RCC 7860 (cell line): ENCODE measurements around the gene MICU1.
A peak's percentile ranks its signal among the peaks of the same experiment; 100 is the strongest.
"Not testable (repeated sequence)": the region's sequence is repeated elsewhere in the genome, so short reads cannot be mapped to it uniquely, and the experiment has no call there.

ENCODE experiments used
- DNase-seq: peaks from one replicate; pipeline ENCODE4 v3.0.0-alpha.2; 2015; ENCODE audit warnings: low spot score
- FAIRE-seq: peaks from 2 replicates; lab custom pipeline; 2012; peaks lifted over from hg19 to GRCh38; lab: Jason Lieb, UNC

MICU1 gene

DNA sequence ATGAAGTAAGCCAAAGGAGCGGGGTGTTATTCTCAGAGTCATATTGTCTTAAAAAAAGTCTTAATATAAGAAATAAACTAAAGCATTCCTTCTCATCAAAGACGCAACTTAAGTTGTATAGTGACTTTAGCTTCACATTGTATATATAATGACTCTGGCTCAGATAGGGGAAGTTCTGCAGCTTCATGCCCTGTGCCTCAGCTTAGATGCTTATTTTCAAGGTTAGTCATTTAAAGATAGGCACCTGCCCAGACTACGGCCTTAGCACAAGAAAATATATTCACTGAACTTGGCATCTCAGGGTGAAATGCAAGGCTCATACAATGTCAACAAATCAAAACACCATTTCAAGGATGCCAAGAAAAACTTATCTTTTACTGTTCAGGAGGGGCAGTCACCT is 218.4 kb downstream of the MICU1 start:
- no peak for FAIRE-seq
- DNase-seq, result no peak

DNA sequence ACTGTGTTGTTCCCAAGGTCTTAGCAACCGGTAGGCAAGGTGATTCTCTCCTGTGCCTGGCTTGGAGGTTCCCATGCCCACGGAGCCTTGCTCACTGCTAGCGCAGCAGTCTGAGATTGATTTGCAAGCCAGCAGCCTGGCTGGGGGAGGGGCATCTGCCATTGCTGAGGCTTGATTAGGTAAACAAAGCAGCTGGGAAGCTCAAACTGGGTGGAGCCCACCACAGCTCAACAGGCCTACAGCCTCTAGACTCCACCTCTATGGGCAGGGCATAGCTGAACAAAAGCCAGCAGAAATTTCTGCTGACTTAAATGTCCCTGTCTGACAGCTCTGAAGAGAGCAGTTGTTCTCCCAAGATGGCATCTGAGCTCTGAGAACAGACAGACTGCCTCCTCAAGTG is 230.3 kb downstream of the MICU1 start:
- DNase-seq, FAIRE-seq: not testable (repeated sequence)

DNA sequence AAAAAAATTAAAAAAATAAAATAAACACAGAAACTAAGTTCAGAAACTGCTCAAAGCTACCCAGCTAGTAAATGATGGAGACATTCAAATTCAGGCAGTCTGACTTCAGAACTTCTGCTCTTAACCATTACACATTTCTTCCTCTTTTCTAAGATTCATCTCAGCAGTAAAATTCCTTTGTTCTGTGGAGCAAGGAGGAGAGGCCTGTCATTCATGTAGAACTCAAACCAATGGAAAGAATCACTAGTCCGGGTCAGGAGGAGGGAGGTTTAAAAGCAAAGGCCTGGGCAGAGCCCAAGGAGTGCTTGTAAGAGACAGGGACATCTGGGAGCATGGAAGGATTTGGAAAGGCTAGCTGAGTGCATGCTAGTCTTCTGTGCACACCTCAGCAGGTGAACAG is 233.3 kb downstream of the MICU1 start:
- FAIRE-seq (no peak), DNase-seq (no peak)

DNA sequence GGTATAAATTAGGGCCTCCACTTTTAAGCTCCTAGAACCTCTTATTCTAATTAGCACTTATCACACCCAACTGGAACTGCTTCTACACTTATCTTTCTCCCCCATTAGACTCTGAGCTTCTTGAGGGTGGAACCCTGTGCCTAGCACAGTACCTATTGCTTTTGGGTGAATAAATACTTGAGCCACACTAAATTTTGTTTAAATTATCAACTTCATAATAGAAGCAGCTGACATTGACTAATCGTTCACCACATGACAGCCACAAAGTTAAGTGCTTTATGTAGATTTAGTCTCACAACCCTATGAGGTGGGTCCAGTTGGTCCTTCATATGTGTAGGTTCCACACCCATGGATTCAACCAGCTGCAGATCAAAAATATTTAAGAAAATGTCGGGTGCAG is 235.1 kb downstream of the MICU1 start:
- FAIRE-seq (no peak), DNase-seq (no peak)

DNA sequence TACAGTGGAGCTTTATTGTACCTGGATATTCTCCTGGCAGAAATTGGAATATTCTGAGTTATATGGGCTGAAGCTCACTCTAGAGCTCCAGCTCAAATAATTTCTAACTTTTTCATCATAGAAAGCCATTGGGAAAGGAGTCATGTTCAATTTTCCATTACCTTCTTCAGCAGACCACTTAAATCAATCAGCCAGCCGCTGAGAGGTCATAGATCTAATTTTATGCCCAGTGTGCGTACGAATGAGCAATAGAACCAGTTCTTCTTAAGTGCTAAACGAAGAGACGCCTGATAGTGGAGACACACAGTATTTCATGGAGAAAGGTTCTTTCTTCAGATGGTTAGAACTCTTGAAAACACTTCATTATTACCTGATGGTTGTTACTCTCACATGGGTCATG is 236.2 kb downstream of the MICU1 start:
- FAIRE-seq (no peak), DNase-seq (no peak)

DNA sequence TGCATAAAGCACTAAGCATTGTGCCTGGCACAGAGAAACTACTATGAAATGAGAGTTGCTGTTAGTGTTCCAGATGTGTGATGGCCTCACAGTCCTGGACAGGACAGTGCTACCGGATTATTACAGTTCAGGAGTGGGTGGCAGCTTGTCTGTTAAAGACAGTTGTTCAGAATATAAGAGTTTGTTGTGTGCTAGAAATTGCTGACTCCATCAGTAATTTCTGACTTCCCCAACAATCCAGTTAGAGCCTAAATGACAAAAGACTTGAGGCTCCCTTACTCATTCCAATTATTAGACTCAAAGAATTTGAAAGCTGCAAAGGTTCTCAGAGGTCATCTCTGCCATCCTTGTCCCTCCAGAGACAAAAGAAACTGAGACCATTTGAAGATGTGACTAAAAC is 236.9 kb downstream of the MICU1 start:
- no peak for DNase-seq
- no peak for FAIRE-seq

DNA sequence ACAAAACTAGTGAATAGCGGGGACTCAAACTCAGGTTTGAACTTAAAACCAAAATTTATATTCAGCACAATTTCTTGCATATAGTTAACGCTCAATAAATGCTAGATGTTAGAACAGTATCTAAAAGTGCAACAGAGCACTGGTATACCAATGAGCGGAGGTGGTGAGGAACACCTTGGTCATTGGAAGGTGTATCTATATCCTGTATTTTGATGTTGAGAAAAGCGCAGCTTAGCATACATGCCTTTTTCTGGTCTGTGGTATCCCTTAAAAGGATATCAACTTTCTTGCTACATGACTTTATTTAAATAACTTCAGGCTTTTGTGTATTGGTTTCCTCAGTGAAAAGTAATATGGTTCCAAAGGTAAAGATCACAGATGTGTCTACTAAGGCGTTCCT is 237.8 kb downstream of the MICU1 start:
- DNase-seq (no peak), FAIRE-seq (no peak)

DNA sequence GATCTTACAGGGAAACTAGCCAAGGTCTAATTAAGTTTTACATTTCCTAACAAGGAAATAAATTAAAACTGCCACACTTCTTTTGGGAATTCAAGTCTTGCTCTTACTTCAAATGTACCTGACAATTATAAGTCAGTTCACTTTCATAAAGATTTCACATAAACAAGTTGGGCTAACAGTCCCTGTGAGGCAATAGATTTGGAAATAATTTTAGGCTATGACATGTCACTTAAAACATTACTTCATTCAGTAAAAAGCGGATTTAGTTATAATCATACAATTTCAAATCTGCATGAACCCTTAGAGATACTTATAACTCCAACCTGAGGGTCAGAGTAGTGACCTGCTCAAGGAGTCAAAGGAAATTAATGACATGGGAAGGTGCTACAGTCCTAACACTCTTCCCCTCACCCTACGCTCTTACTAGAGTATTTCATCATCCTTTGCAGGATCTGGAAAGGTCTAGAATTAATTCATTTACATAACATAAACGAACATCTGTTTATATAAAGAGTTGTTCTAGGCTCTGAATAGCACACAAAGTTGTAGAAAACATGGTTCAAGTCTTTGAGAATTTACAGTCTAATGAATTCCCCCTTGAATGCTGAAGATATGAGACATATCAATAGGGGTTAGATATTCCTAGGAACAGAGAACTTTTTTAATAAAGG is 238.8 kb downstream of the MICU1 start:
- DNase-seq (no peak), FAIRE-seq (no peak)

DNA sequence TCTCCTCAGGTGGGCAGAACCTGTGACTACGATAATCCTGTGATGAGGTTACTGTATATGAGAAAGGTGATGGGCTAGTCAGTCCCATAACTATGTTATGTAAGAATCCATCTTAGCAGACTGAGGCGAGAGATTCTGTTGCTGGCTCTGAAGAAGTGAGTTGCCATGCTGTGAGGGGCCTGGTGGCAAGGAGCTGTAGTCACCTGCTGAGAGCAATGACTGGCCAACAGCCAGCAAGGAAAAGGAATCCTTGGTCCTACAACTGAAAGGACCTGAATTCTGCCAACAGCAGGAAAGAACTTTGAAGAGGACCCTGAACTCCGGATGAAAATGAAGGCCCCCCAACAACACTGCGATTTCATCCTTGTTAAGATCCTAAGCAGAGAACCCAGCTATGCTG is 240.2 kb downstream of the MICU1 start:
- FAIRE-seq, result no peak
- no peak for DNase-seq

DNA sequence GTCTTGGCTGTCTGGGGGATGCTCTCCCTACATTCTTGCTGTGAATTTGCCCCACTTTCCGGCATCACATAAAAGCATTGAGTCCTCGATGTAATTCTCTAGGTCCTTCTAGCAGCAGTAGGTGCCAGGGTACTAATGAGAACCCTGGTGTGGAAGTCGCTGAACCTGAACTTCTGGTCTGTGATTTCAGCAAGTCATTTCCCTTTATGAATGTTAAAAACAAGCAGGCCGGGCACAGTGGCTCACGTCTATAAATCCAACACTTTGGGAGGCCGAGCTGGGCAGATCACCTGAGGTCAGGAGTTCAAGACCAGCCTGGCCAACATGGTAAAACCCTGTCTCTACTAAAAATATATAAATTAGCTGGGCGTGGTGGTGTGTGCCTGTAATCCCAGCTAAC is 240.9 kb downstream of the MICU1 start:
- DNase-seq, FAIRE-seq: not testable (repeated sequence)

DNA sequence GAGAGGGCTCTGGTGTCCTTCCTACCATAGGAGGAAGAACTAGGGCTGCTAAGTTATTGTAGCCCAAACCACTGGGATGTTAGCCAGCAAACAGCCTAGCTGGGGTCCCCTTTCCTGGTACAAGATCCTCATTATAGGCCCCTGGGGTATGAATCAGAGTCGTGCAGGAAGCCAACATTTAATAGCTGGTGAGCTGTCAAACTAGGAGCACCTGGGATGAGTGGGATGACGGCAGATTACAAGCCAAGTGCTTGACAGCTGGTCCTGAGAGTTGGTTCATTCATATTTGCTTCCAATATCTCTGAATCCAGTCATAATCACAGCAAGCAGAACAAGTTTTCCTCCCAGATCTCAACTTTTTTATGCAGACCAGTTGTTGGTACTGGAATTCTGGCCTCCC is 246.1 kb downstream of the MICU1 start:
- no peak for FAIRE-seq

DNA sequence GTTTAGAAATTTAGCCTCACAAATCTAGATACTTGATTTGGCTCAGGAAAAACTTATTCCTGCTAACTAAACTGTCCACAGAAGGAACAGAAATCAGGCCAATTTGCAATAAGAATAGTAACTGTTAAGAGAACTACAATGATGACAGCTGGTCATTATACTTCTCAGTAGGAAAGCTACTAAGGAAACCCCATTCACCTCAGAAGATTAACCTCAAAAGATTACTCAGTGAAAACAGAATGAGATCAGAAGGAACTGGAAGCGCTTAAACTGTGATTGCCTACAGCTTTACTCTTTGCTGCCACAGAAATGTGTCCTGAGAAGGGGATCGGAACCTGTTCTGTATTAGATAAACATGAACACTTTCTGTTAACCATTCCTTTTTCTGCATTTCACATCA is 246.8 kb downstream of the MICU1 start:
- no peak for FAIRE-seq
- no peak for DNase-seq

More for the DNA sequence above, 246.1 kb downstream of the MICU1 start:
- no peak for DNase-seq

DNA sequence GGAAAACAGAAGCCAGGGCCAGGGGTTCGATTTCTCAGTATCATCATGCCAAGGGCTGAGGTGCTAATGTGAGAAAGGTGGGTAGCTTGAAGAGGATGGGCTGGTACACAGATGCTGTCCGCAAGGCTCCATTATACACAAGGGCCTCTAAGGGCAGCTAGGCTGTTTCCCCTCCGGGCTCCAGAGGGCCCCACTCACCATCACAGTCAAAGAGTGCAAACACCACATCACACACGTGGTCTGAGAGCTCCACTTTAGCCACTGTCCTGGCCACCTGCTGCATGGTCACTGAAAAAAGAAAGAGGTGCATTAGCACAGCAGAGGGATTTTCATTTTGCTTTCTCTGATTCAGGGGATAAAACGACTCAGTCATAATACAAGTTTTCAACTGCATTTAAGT is 250.3 kb downstream of the MICU1 start:
- DNase-seq, result no peak
- FAIRE-seq, result no peak

DNA sequence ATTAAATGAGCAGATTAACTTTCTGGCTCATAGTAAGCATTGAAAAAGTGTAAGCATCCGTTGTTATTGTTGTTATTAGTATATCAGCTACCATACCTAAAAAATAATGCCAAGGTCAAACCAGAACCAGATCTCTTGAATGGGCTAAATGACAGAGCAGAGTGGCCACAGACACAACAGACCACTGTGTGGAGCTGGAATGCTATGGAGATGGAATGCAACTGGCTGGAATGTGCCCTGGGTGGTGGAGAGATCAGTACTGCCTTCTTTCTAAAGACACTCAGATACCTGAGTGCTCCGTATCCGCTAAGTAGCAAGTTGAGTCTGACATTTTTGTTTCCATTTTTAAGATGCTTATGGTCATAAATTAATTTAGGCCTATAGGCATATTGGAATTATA is 250.7 kb downstream of the MICU1 start:
- FAIRE-seq (no peak), DNase-seq (no peak)

DNA sequence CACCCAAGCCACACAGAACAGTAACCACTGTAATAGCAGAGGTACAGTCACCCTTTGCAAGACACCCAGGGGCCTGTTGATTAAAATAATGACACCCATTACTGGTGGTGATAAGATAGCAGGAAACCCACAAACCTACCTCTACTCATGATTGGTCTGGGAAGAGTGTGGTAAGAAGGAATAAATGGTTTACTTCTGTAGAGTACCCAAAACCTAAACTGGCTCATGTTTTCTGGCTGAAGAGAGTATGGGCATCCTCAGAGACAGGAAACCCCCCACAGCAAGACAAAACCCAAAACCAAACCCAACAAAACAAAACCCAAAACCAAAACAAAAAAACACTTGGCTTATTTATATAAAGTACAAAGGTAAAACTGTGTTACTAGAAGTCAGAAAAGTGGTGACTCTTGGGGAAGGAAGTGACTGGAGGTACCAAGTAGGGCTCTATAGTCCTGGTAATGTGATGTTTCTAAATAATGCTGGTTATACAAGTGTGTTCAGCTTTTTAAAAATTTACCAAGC is 255.6 kb downstream of the MICU1 start:
- DNase-seq, result no peak
- no peak for FAIRE-seq

DNA sequence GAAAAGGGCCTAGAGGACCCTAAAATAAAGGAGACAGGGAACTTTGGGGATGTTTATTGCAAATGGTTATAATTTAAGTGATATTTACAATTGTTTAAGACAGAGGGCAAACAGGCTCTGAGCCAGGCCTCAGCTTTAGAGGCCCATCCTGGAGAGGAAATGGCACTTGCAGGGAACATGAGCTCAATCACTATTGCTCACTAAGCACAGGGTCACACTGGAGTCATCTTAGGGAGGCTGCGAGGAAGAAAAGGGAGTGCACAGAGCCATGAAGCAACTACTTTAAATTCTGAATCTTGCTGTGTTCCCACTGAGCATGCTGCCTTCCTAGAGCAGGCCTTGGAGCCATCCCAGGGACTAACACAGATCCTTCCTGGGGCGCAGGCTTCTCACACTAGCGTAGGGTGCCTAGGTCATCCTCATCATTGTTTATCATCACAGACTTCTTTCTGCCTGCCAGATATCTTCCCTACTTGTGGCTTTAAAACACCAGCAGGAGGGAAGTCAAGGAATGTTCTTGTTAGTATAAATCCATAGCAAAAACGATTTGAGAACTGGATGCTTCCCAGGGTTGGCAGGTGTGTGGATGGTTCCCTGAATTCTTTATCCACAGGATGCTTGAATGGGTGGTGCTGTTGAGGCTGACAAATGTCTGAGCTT is 258.4 kb downstream of the MICU1 start:
- FAIRE-seq (no peak), DNase-seq (no peak)

DNA sequence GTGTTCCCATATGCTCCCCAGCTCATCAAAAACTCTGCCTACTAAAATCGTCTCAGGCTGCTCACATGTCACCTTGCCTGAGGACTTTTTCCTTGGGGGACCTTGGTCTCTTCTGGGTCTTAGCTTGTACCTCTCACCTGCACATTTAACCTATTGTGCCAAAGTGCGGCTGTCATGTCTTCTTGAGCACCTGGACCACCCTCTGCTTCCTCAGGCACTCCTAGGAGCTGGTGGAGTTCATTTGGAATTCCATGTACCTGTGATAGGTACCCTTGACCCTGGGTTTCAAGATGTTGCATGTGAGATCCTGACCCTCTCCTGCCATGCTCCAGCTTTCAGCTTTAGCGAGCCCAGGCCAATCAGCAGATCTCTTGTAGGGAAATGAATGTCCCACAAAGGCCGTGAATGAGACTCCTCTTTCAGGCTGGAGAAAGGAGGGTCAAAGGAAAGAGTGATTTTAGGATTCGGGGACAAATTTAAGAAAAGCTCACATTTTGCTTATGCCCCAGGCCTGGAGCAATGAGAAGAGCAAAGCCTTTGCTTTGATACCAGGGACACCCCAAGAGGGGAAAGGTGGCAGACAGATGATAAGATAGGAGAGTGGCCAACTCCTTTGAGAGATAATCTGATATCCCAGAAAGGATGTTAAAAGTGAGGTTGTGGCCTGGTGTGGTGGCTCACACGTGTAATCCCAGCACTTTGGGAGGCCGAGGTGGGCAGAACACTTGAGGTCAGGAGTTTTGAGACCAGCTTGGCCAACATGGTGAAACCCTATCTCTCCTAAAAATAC is 260.6 kb downstream of the MICU1 start:
- DNase-seq (no peak), FAIRE-seq (no peak)

DNA sequence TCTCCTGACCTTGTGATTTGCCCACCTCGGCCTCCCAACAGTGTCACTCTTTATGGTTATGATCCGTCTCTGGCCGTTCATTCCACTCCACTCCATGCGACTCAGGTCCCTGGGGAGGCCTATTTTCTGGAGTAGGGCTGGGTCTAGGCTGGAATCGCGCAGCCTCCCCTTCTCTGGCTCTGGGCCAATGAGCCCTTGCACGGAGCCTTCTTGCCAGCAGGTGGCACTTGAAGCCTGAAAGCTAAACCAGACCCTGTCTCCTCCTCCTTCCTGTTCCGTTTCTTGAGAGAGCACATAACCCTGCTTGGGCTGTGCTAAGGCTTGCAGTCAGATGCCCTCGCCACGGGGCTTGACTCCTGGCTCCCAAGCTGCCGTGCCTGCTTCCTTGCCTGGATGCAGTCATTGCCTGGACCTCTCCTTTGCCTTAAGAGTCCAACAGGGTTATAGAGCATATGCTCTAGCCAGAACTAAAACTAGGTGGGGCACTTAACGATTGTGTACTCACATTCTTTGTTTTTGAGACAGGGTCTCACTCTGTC is 261.6 kb downstream of the MICU1 start:
- DNase-seq, result peak; percentile 90
- FAIRE-seq, result peak; percentile 62

DNA sequence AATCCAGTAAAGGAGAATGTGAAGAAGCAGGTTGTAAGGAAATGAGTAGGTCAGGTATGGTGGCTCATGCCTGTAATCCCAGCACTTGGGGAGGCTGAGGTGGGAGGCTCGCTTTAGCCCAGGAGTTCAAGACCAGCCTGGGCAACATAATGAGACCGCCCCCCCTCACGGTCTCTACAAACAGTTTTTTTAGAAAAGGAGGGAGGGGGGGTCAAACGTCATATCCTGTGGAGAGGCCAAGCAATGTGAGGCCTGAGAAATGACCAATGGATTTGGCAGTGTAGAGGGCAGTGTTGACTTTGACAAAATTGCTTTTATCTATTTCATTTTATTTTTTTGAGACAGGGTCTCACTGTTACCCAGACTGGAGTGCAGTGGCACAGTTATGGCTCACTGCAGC is 268.9 kb downstream of the MICU1 start:
- DNase-seq (no peak), FAIRE-seq (no peak)

DNA sequence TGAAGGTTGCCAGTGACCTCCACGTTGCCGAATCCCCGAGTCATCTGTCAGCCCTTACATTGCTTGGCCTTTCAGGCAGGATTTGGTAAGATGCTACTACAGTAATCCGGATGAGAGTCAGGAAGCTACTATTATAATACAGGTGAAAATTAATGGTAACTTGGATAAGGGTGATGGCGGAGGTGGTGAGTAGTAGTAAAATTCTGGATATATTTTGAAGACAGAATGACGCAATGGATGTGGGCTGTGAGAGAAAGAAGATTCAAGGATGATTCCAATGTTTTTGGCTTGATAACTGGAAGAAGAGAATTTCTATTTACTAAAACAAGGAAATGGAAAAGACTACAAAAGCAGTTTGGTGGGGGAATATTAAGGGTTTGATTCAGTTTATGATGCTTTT is 269.8 kb downstream of the MICU1 start:
- DNase-seq (no peak), FAIRE-seq (no peak)

DNA sequence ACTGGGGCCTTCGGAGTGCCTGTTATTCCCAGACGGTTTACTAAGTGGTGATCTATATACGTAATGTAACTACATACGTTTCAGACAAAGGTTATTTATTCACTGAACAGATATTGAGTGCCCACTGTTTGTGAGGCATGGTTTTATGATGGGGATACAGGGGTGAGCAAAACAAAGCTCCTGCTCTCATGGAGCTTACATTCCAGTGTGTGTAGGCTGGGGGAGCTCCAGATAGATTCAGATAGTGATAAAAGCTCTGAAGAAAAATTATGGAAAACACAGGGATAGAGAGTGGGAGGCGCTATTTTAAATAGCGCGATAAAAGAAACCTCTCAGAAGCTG is 270.7 kb downstream of the MICU1 start:
- DNase-seq (no peak), FAIRE-seq (no peak)
